Activated CD4-positive, alpha-beta memory T cell treated with anti-CD3 and anti-CD28 coated beads for 36 hours (primary cell): ENCODE results near the gene CCR6. TPM values are rescaled to one million over a fixed set of nuclear protein-coding genes. Genes with fewer than 3 reads are reported as not detected.

Experiments used
- CTCF ChIA-PET: fragments of 350-600 bp; sonication (Branson Sonifier 250); formaldehyde crosslinking; loops from one replicate; lab custom pipeline; 2021; ENCODE audit warnings: antibody characterized with exemption, inconsistent platforms; lab: Charles Lee
- POLR2A ChIA-PET: fragments of 350-600 bp; sonication (Branson Sonifier 250); formaldehyde crosslinking; loops from one replicate; lab custom pipeline; 2021; ENCODE audit warnings: antibody characterized with exemption; lab: Charles Lee
- DNase-seq: peaks from one replicate; pipeline ENCODE4 v3.0.0-alpha.2; 2020
- H3K27ac Mint-ChIP-seq: one replicate; pipeline ENCODE4 v1.8.0; 2021; ENCODE audit warnings: mixed read lengths
- H3K27me3 Mint-ChIP-seq: one replicate; pipeline ENCODE4 v1.8.0; 2021; ENCODE audit warnings: mixed read lengths
- H3K36me3 Mint-ChIP-seq: one replicate; pipeline ENCODE4 v1.8.0; 2021; ENCODE audit warnings: mixed read lengths
- H3K4me1 Mint-ChIP-seq: one replicate; pipeline ENCODE4 v1.8.0; 2021; ENCODE audit warnings: low read depth, mixed read lengths
- H3K4me3 Mint-ChIP-seq: one replicate; pipeline ENCODE4 v1.8.0; 2021; ENCODE audit warnings: mild to moderate bottlenecking, mixed read lengths
- H3K9me3 Mint-ChIP-seq: one replicate; pipeline ENCODE4 v1.8.0; 2021; ENCODE audit warnings: mixed read lengths
- intact Hi-C: fragments of 100-400 bp; cut with micrococcal nuclease; formaldehyde crosslinking; loops from one replicate; pipeline ENCODE4 v1.15.1; 2023
- total RNA-seq, 2 experiments: library from RNA; stranded (reverse); gene quantifications; one replicate each; pipeline ENCODE4 v1.2.3, GENCODE V29; 2021

The CCR6 gene
- total RNA-seq, 2 experiments from 2014 or later, result 5.1 to 7.4 TPM

DNA sequence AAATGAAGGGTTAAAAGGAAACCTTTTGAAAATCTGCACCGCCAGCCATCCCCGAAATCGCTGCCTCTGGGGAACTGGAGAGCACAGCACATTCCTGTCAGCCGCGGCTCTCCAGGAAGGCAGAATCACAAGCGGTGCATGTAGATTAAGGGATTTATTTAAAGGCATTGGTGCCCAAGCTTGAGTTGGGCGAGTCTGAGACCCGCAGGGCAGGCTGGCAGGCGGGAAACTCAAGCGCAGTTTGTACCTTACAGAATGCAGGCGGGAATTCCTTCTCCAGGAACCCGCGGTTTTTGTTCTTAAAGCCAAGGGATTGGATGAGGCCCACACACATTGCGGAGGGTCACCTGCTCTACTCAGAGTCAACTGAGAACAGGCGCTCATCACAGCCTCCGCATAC, 24.1 kb downstream of the CCR6 start:
- POLR2A ChIA-PET, result no interaction called here
- Mint-ChIP-seq H3K36me3 (no peaks in the 10 kb centered on the region), H3K27me3 (no peaks in the 10 kb centered on the region), H3K27ac (no peak overlapping the region), H3K9me3 (no peaks in the 10 kb centered on the region), H3K4me3 (no peak overlapping the region), H3K4me1 (peaks cover 15% of the 10 kb centered on the region)
- CTCF ChIA-PET, result interaction anchor here (0.6 to 1.0 kb wide), 2 partner anchors 8 to 193 kb away, joined by 4 to 5 read pairs; no protein-coding TSS in a partner anchor
- intact Hi-C loops, result no loop called here
- DNase-seq, result no peak

DNA sequence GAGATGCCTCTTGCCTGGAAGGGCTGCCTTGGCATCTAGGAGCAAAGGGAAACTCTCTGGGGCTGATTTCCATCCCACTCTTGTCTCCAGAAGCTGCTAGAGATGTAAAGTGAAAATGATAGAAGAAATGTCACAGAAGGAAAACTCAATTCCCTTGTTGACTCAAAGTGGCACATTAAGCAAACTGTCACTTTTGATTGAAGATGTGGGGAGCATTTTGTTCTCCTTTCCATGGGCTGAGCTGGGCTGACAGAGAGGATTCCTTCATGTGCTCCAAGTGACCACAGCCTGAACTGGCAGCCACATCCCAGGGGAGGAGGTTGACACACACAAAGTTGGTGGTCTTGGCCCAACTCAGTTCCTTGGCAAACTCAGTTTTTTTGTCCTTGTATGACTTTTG, 25.1 kb downstream of the CCR6 start:
- H3K4me1 Mint-ChIP-seq, result peaks cover 16% of the 10 kb centered on the region

DNA sequence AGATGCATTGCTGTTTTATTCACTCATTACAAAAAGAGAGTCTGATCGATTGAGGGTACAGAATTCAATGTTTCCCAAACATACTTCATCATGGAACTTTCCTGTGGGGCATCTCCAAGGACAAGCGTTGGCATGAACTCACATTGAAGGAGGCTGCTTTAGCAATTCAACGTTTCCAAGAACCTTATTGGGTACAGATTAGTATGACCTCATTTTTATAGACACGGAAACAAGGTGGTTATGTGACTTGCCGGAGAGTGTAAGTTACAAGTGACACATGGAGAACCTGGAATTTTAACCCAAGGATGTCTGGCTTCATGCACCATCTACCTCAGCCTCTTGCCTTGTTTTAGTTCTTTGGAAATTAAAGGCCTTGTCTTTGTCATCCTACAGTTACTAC, 26.1 kb downstream of the CCR6 start:
- peaks cover 24% of the 10 kb centered on the region for H3K4me1 Mint-ChIP-seq
- no peaks in the 10 kb centered on the region for H3K9me3 Mint-ChIP-seq
- H3K27me3 Mint-ChIP-seq, result peaks cover 2% of the 10 kb centered on the region
- ChIA-PET POLR2A (no interaction called here), CTCF (no interaction called here)
- no peak for DNase-seq
- H3K36me3 Mint-ChIP-seq, result no peaks in the 10 kb centered on the region
- intact Hi-C loops, result no loop called here
- no peak overlapping the region for H3K4me3 Mint-ChIP-seq
- H3K27ac Mint-ChIP-seq, result no peak overlapping the region

More for the DNA sequence above, 25.1 kb downstream of the CCR6 start:
- no peaks in the 10 kb centered on the region for H3K36me3 Mint-ChIP-seq
- H3K27ac Mint-ChIP-seq, result no peak overlapping the region
- CTCF ChIA-PET, result interaction anchor here (1.0 kb wide), 1 partner anchor 9 kb away, joined by 4 read pairs; no protein-coding TSS in a partner anchor
- no peak overlapping the region for H3K4me3 Mint-ChIP-seq
- no peak for DNase-seq
- intact Hi-C loops, result no loop called here
- H3K27me3 Mint-ChIP-seq, result peaks cover 1% of the 10 kb centered on the region
- H3K9me3 Mint-ChIP-seq, result no peaks in the 10 kb centered on the region
- POLR2A ChIA-PET, result no interaction called here

DNA sequence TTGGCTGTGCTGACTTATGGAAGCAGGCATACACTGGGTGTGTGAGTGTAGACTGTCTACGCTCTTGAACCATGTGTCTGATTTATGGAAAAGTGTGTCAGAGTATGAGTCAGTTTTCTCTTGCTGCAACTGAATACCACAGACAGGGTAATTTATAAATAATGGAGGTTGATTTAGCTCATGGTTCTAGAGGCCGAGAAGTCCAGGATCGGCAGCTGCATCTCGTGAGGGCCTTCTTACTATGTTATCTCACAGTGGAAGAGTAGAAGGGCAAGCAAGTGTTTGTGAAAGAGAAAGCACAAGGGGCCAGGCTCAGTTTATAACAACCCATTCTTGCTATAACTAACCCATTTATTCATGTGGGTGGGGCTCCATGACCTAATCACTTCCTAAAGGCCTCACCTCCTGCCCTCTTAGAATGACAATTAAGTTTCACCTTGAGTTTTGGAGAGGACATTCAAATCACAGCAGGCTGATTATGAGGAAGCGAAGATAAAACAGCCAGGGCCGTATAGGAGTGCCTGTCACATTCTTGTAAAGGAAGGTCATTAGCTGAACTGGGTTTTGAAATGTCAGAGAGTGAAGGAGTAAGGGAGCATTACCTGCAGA, 28.1 kb downstream of the CCR6 start:
- Mint-ChIP-seq H3K27me3 (peaks cover 2% of the 10 kb centered on the region), H3K9me3 (no peaks in the 10 kb centered on the region), H3K4me3 (no peak overlapping the region), H3K27ac (peak overlapping the region; percentile 30), H3K36me3 (no peaks in the 10 kb centered on the region), H3K4me1 (peaks cover 24% of the 10 kb centered on the region)
- POLR2A ChIA-PET, result interaction anchor here (0.8 kb wide), 1 partner anchor 168 kb away, joined by 3 read pairs; no protein-coding TSS in a partner anchor
- peak; percentile 41 for DNase-seq
- intact Hi-C loops, result loop anchor here (2.0 to 5.0 kb wide), 3 partner anchors 32 to 319 kb away; no protein-coding TSS in a partner anchor
- CTCF ChIA-PET, result interaction anchor here (0.6 to 1.5 kb wide), 3 partner anchors 30 to 110 kb away, joined by 3 read pairs; no protein-coding TSS in a partner anchor

DNA sequence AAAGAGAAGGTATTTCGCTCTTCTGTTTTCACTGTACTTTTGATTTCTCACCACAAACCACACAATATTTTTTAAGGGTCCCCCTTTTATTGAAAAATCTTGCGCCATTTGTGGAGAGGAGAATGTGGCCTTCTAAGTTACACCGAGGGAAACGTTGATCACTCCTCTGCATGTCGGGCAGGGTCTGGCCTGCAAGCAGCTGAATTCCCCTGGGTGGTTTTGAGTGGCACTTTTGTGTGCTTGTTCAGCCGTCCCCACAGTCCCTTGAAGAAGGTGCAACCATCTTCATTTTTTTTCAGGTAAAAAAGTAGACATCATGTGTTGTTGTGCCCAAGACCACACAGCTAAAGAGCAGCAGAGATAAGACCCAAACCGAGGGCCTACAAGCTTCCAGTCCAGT, 28.8 kb downstream of the CCR6 start:
- CTCF ChIA-PET, result interaction anchor here (0.6 to 1.5 kb wide), 2 partner anchors 38 to 110 kb away, joined by 3 read pairs; no protein-coding TSS in a partner anchor
- Mint-ChIP-seq H3K4me1 (peaks cover 24% of the 10 kb centered on the region), H3K27ac (no peak overlapping the region), H3K9me3 (no peaks in the 10 kb centered on the region), H3K4me3 (no peak overlapping the region), H3K27me3 (peaks cover 2% of the 10 kb centered on the region), H3K36me3 (no peaks in the 10 kb centered on the region)
- POLR2A ChIA-PET, result no interaction called here
- intact Hi-C loops, result loop anchor here (2.0 to 5.0 kb wide), 4 partner anchors 33 to 319 kb away; no protein-coding TSS in a partner anchor
- no peak for DNase-seq

DNA sequence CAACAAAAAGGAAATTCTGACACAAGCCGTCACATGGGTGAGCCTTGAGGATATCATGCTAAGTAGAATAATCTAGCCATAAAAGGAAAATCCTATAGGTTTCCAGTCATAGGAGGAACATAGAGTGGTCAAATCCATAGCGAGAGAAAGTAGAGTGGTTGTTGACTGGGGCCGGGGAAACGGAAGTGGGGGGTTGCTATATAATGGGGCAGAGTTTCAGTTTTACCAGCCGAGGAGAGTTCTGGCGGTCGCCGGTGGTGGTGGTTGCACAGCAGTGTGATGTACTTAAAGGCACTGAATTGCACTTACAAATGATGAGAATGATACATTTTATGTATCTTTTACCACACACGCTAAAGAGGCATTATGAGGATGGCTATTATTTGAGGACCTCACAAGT, 30.0 kb downstream of the CCR6 start:
- Mint-ChIP-seq H3K36me3 (no peaks in the 10 kb centered on the region), H3K4me3 (peak overlapping the region; percentile 8), H3K4me1 (peaks cover 24% of the 10 kb centered on the region), H3K9me3 (no peaks in the 10 kb centered on the region), H3K27ac (no peak overlapping the region), H3K27me3 (peaks cover 2% of the 10 kb centered on the region)
- intact Hi-C loops, result loop anchor here (1.0 to 5.0 kb wide), 3 partner anchors 106 to 321 kb away; no protein-coding TSS in a partner anchor
- POLR2A ChIA-PET, result no interaction called here
- DNase-seq, result peak; percentile 69
- CTCF ChIA-PET, result interaction anchor here (1.5 kb wide), 1 partner anchor 39 kb away, joined by 3 read pairs; no protein-coding TSS in a partner anchor

DNA sequence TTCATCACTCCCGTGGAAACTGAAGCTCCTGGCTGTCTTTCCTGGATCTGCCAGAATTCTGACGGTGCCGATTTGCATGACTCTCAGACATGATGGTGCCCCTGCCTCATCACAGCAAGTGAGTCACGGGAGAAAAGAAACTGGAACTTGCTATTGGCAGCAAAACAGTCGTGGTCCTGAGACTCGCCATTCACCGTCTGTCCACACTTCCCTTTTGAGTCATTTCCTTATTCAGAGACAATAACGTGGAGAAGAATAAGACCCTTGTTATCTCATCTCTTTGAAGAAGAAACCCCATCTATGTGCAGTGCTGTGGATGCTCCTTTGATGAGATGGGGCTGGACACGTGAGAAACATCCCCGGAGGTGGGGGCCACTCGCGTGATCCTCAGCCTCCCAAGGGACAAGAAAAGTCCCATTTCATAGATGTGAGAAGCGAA, 30.6 kb downstream of the CCR6 start:
- Mint-ChIP-seq H3K4me3 (peak overlapping the region; percentile 8), H3K4me1 (peaks cover 24% of the 10 kb centered on the region), H3K9me3 (no peaks in the 10 kb centered on the region), H3K27ac (no peak overlapping the region), H3K36me3 (no peaks in the 10 kb centered on the region), H3K27me3 (peaks cover 2% of the 10 kb centered on the region)
- CTCF ChIA-PET, result no interaction called here
- DNase-seq, result peak; percentile 43
- POLR2A ChIA-PET, result interaction anchor here (0.6 kb wide), 1 partner anchor 197 kb away, joined by 3 read pairs; no protein-coding TSS in a partner anchor
- intact Hi-C loops, result loop anchor here (1.0 to 5.0 kb wide), 3 partner anchors 107 to 321 kb away; no protein-coding TSS in a partner anchor

DNA sequence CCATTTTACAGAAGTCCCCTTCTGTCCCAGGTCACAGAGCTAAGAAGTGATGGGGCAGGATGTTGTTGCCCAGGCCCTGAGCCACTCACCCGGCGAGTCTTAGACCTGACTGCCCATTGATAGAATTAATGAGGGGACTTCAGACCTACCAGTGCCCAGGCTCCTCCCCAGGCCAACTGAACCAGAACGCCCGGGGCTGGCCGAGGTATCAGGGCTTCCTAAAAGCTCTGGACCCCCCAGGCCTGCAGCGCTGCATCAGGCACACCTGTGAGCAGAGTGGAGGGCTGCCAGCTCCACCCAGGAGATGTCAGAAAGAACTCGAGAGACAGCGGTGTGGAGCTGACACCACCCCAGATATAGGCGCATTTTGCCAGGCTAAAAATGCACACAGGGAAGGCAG, 31.4 kb downstream of the CCR6 start:
- Mint-ChIP-seq H3K36me3 (no peaks in the 10 kb centered on the region), H3K4me3 (no peak overlapping the region), H3K27ac (no peak overlapping the region), H3K9me3 (no peaks in the 10 kb centered on the region), H3K27me3 (peaks cover 2% of the 10 kb centered on the region), H3K4me1 (peaks cover 24% of the 10 kb centered on the region)
- intact Hi-C loops, result loop anchor here (5.0 kb wide), 1 partner anchor 322 kb away; no protein-coding TSS in a partner anchor
- no peak for DNase-seq
- CTCF ChIA-PET, result no interaction called here
- POLR2A ChIA-PET, result no interaction called here

DNA sequence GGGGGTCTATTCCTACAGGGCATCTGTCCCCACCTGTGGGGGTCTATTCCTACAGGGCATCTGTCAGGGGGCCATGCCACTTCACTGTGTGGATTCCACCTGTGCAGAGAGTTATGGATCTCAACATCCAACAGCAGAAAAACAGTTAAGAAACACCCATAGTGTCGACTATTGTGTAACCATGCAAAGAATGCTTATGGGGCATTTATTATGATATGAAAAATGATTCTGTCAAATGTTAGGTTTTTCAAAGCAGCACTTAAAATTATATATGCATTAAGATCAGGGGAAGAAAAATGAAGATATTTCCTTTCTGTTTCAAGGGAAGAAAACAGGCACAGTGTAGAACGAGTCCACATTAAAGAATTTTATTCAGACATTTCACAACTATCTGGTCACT, 32.0 kb downstream of the CCR6 start:
- CTCF ChIA-PET, result no interaction called here
- Mint-ChIP-seq H3K36me3 (no peaks in the 10 kb centered on the region), H3K27me3 (peaks cover 2% of the 10 kb centered on the region), H3K4me1 (peaks cover 24% of the 10 kb centered on the region), H3K27ac (no peak overlapping the region), H3K4me3 (no peak overlapping the region), H3K9me3 (no peaks in the 10 kb centered on the region)
- intact Hi-C loops, result loop anchor here (5.0 kb wide), 1 partner anchor 323 kb away; no protein-coding TSS in a partner anchor
- DNase-seq, result no peak
- POLR2A ChIA-PET, result no interaction called here

DNA sequence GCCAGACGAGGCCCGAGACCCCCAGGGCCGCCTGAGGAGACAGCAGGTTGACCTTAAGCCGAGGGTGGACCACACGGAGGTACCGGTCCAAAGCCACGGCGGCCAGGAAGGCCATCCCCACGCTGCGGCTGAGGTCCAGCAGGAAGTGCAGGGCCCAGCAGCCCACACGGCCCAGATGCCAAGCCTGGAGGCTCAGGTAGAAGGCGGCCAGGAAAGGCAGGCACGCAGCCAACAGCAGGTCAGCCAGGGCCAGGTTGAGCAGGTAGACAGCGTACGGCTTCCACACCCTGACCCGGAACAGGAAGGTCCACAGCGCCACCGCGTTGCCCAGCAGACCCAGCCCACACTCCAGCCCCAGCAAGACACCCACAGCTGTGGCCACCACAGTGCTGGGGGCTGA, 34.5 kb downstream of the CCR6 start:
- no peak for DNase-seq
- peaks cover 2% of the 10 kb centered on the region for H3K27me3 Mint-ChIP-seq
- H3K27ac Mint-ChIP-seq, result no peak overlapping the region
- POLR2A ChIA-PET, result no interaction called here
- intact Hi-C loops, result no loop called here
- H3K4me3 Mint-ChIP-seq, result no peak overlapping the region
- no peaks in the 10 kb centered on the region for H3K9me3 Mint-ChIP-seq
- no peaks in the 10 kb centered on the region for H3K36me3 Mint-ChIP-seq
- H3K4me1 Mint-ChIP-seq, result peaks cover 13% of the 10 kb centered on the region
- CTCF ChIA-PET, result no interaction called here

DNA sequence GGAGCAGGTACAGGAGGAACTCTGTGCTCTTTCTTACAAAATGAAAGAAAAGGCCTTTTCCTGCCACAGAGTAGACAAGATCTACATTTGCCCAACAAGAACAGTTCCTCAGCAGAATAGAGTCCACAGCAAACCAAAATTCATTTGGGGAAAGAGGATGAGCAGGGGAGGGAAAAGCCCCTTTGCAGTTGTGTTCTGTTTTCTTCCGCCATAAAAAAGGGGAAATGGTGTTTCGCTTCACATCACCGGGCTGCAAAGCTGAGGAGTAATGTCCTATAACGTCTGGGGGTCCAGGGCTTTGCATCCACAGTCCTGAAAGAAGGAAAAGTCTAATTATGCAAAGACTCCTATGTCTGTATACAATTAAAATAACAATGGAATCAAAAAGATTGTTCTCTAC, 35.0 kb downstream of the CCR6 start, which contains the start of gene GPR31:
TSS of gene GPR31 (minus strand) at position 118 of the 400 bp plus-strand sequence. CDS start 149 bp downstream, outside the sequence.
- Mint-ChIP-seq H3K9me3 (no peaks in the 10 kb centered on the region), H3K27ac (no peak within 1 kb of the TSS), H3K4me3 (no peak within 1 kb of the TSS), H3K36me3 (no peaks in the 10 kb centered on the region), H3K4me1 (peaks cover 9% of the 10 kb centered on the region), H3K27me3 (peaks cover 1% of the 10 kb centered on the region)
- intact Hi-C loops, result no loop called here
- ChIA-PET POLR2A (interaction anchor here (0.6 kb wide), 1 partner anchor 95 kb away, joined by 3 read pairs; no protein-coding TSS in a partner anchor), CTCF (no interaction called here)
- DNase-seq, result no peak

DNA sequence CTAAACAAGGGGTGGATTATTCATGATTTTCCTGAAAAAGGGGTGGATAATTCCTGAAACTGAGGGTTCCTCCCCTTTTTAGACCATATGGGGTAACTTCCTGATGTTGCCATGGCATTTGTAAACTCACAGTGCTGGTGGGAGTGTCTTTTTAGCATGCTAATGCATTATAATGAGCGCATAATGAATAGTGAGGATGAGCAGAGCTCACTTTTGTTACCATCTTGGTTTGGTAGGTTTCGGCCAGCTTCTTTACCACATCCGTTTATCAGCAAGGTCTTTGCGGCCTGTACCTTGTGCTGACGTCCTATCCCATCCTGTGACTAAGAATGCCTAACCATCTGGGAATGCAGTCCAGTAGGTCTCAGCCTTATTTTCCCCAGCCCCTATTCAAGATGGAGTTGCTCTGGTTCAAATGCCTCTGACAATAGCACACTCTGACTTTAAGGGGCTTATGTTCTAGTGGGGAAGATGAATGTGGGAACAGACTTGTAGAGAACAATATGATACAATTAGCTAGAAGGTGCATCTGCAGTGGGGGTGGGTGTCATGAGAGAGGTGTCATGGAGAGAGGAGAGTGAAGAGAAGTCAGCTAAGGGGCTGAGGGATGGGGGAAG, 39.1 kb downstream of the CCR6 start:
- DNase-seq, result no peak
- Mint-ChIP-seq H3K27ac (no peak overlapping the region), H3K4me1 (no peaks in the 10 kb centered on the region), H3K4me3 (no peak overlapping the region), H3K27me3 (no peaks in the 10 kb centered on the region), H3K9me3 (no peaks in the 10 kb centered on the region), H3K36me3 (no peaks in the 10 kb centered on the region)
- ChIA-PET CTCF (interaction anchor here (0.6 to 1.0 kb wide), 2 partner anchors 295 to 389 kb away, joined by 3 read pairs; no protein-coding TSS in a partner anchor), POLR2A (interaction anchor here (0.6 kb wide), 1 partner anchor 189 kb away, joined by 4 read pairs; no protein-coding TSS in a partner anchor)
- intact Hi-C loops, result no loop called here
